Activated CD8-positive, alpha-beta memory T cell treated with anti-CD3 and anti-CD28 coated beads, Interleukin-2, amount 10 ng/mL, durations not matched to agents 7 days and 5 days (primary cell): Measurements from ENCODE around the gene NAA25. TPM values are rescaled to one million over a fixed set of nuclear protein-coding genes. Genes with fewer than 3 reads are reported as not detected.
A peak's percentile ranks its signal among the peaks of the same experiment; 100 is the strongest.

Experiments
- ATAC-seq: fragments of 150-1000 bp; cut with Tn5 transposase; one replicate; pipeline ENCODE4 v1.10.0; 2021; ENCODE audit warnings: moderate library complexity
- CTCF ChIA-PET: fragments of 350-600 bp; sonication (Branson Sonifier 250); formaldehyde crosslinking; loops from one replicate; lab custom pipeline; 2021; ENCODE audit warnings: antibody characterized with exemption; lab: Charles Lee
- DNase-seq: peaks from one replicate; pipeline ENCODE4 v3.0.0-alpha.2; 2020
- H3K27ac Mint-ChIP-seq: one replicate; pipeline ENCODE4 v1.8.0; 2021; ENCODE audit warnings: mild to moderate bottlenecking, mixed read lengths
- H3K27me3 Mint-ChIP-seq: one replicate; pipeline ENCODE4 v1.8.0; 2021; ENCODE audit warnings: mixed read lengths
- H3K36me3 Mint-ChIP-seq: one replicate; pipeline ENCODE4 v1.8.0; 2021; ENCODE audit warnings: mild to moderate bottlenecking, mixed read lengths
- H3K4me1 Mint-ChIP-seq: one replicate; pipeline ENCODE4 v1.8.0; 2021; ENCODE audit warnings: mixed read lengths
- H3K4me3 Mint-ChIP-seq: one replicate; pipeline ENCODE4 v1.8.0; 2021; ENCODE audit warnings: mild to moderate bottlenecking, moderate library complexity, mixed read lengths
- H3K9me3 Mint-ChIP-seq: one replicate; pipeline ENCODE4 v1.8.0; 2022; ENCODE audit warnings: low read depth, mixed read lengths
- total RNA-seq, 2 experiments: library from RNA; stranded (reverse); gene quantifications; one replicate each; pipeline ENCODE4 v1.2.3, GENCODE V29; 2021

The NAA25 gene
- 10 to 100 TPM; 30.2 to 32.1 TPM for total RNA-seq

- Mint-ChIP-seq H3K27me3 (no peaks in the 10 kb centered on the region), H3K36me3 (peaks cover 12% of the 10 kb centered on the region), H3K9me3 (no peaks in the 10 kb centered on the region), H3K4me1 (peaks cover 42% of the 10 kb centered on the region), H3K4me3 (peak within 1 kb of the TSS; percentile 79), H3K27ac (peak within 1 kb of the TSS; percentile 98)
- ATAC-seq (peak; percentile 91), DNase-seq (peak; percentile 93)
- CTCF ChIA-PET = interaction anchor here (1.0 to 2.7 kb wide), 8 partner anchors 10 to 279 kb away, joined by 3 to 17 read pairs (median 4); partner anchors contain the start of gene TRAFD1
Observed at GRCh38 chr12:112108202-112109079, at the start of gene NAA25. Gene NAA25, minus strand, starts transcription at chr12:112108783. Its CDS starts 10 bp downstream, at chr12:112108773.

DNA sequence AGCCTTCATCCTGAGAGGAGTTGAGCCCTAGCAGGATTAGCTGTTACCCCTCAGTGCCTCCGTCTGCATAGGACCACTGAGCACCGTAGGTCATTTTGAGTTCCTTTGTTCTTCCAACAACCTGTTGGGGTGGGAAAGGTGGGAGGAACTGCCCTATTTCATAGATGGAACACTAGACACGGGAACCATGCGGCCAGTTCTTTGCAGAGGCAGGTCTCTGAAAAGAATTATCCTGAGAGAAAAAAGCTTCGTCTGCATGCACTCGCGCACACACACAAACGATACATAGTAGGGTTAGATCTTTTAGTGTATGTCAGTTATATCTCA is 45.3 kb upstream of the NAA25 start:
- Mint-ChIP-seq H3K4me3 (no peak overlapping the region), H3K27ac (no peak overlapping the region), H3K9me3 (peaks cover 4% of the 10 kb centered on the region), H3K36me3 (peaks cover 76% of the 10 kb centered on the region), H3K27me3 (no peaks in the 10 kb centered on the region), H3K4me1 (peaks cover 14% of the 10 kb centered on the region)
- no peak for DNase-seq
- ATAC-seq = no peak
- CTCF ChIA-PET = no interaction called here

GRCh38 chr12:112153181-112153892 is 44.8 kb upstream of the NAA25 start:
- no peak for ATAC-seq
- CTCF ChIA-PET = no interaction called here
- peaks cover 76% of the 10 kb centered on the region for H3K36me3 Mint-ChIP-seq
- H3K27me3 Mint-ChIP-seq = no peaks in the 10 kb centered on the region
- no peak for DNase-seq
- H3K27ac Mint-ChIP-seq = no peak overlapping the region
- H3K9me3 Mint-ChIP-seq = peaks cover 4% of the 10 kb centered on the region
- H3K4me3 Mint-ChIP-seq = no peak overlapping the region
- peaks cover 9% of the 10 kb centered on the region for H3K4me1 Mint-ChIP-seq

- H3K9me3 Mint-ChIP-seq = no peaks in the 10 kb centered on the region
- no peak for ATAC-seq
- H3K27ac Mint-ChIP-seq = no peak overlapping the region
- H3K27me3 Mint-ChIP-seq = no peaks in the 10 kb centered on the region
- H3K4me3 Mint-ChIP-seq = no peak overlapping the region
- no peaks in the 10 kb centered on the region for H3K4me1 Mint-ChIP-seq
- H3K36me3 Mint-ChIP-seq = peaks cover 68% of the 10 kb centered on the region
- peak; percentile 27 for DNase-seq
- CTCF ChIA-PET = interaction anchor here (1.5 kb wide), 1 partner anchor 18 kb away, joined by 6 read pairs; no protein-coding TSS in a partner anchor
Observed at GRCh38 chr12:112151766-112152541, 43.4 kb upstream of the NAA25 start.

DNA sequence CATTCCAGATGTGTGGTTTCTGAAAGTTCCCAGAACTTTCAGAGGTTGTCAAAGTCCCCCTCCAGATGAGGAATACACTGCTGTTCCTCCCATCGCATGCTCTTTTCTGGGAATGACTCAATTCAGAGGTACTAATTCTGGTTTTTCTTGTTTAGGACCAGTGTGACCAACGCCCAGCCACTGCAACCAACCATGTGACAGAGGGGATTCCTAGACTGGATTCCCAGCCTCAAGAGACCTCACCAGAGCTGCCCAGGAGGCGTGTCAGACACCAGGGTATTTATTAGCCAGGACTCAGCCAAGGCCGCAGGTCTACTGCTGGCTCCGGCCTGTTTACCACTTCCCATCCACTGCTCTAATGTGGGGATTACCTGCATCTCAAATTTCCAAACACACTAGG is 41.0 kb upstream of the NAA25 start:
- DNase-seq = peak; percentile 30
- CTCF ChIA-PET = no interaction called here
- ATAC-seq = no peak
- no peak overlapping the region for H3K4me3 Mint-ChIP-seq
- peak overlapping the region; percentile 9 for H3K27ac Mint-ChIP-seq
- H3K36me3 Mint-ChIP-seq = peaks cover 65% of the 10 kb centered on the region
- no peaks in the 10 kb centered on the region for H3K9me3 Mint-ChIP-seq
- no peaks in the 10 kb centered on the region for H3K4me1 Mint-ChIP-seq
- H3K27me3 Mint-ChIP-seq = no peaks in the 10 kb centered on the region

DNA sequence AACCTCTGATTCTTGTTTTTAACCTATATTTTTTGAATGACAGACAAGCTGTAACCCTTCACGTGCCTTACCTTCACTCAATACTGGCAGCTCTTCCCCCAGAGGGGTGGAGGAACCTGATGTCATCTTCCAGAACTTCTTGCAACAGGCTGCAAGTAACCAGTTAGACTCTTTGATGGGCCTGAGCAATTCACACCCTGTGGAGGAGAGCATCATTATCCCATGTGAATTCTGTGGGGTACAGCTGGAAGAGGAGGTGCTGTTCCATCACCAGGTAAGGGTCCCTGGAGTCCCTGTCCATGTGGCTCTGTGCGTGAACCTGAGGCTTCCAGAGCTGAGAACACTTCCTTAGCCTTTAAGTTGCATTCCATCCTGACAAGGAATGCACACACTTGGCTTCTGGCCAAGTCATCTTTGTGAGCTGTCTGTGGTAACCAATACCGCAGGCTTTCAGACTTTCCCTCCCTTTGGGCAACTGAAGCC is 39.5 kb upstream of the NAA25 start:
- CTCF ChIA-PET = interaction anchor here (1.2 to 1.4 kb wide), 2 partner anchors 9 to 15 kb away, joined by 3 read pairs; no protein-coding TSS in a partner anchor
- Mint-ChIP-seq H3K4me1 (no peaks in the 10 kb centered on the region), H3K27me3 (no peaks in the 10 kb centered on the region), H3K4me3 (no peak overlapping the region), H3K36me3 (peaks cover 60% of the 10 kb centered on the region), H3K9me3 (no peaks in the 10 kb centered on the region), H3K27ac (no peak overlapping the region)
- DNase-seq (peak; percentile 29), ATAC-seq (no peak)

GRCh38 chr12:112146123-112146522 is 37.5 kb upstream of the NAA25 start:
- CTCF ChIA-PET = no interaction called here
- H3K27ac Mint-ChIP-seq = no peak overlapping the region
- peak; percentile 11 for DNase-seq
- H3K9me3 Mint-ChIP-seq = no peaks in the 10 kb centered on the region
- no peak for ATAC-seq
- no peaks in the 10 kb centered on the region for H3K27me3 Mint-ChIP-seq
- no peak overlapping the region for H3K4me3 Mint-ChIP-seq
- peaks cover 53% of the 10 kb centered on the region for H3K36me3 Mint-ChIP-seq
- no peaks in the 10 kb centered on the region for H3K4me1 Mint-ChIP-seq

GRCh38 chr12:112140728-112141127 is 32.1 kb upstream of the NAA25 start:
- CTCF ChIA-PET = no interaction called here
- H3K36me3 Mint-ChIP-seq = peaks cover 48% of the 10 kb centered on the region

DNA sequence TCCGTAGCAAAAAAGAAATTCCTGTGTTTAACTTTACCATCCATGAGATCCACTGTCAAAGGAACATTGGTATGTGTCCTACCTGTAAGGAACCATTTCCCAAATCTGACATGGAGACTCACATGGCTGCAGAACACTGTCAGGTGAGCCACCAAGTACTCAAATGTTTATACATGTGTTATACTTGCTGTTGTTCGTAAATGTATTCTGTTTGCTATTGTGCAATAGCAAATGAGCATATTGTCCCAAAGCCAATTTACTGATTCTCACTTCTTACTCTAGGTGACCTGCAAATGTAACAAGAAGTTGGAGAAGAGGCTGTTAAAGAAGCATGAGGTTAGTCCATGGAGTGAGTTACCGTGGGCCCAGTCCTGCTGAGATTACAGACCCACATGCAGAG is 26.1 kb upstream of the NAA25 start:
- no peak overlapping the region for H3K4me3 Mint-ChIP-seq
- no peak overlapping the region for H3K27ac Mint-ChIP-seq
- DNase-seq (no peak), ATAC-seq (no peak)
- no peaks in the 10 kb centered on the region for H3K27me3 Mint-ChIP-seq
- H3K4me1 Mint-ChIP-seq = peaks cover 24% of the 10 kb centered on the region
- H3K36me3 Mint-ChIP-seq = peaks cover 37% of the 10 kb centered on the region
- no peaks in the 10 kb centered on the region for H3K9me3 Mint-ChIP-seq
- CTCF ChIA-PET = no interaction called here

More at GRCh38 chr12:112140728-112141127, 32.1 kb upstream of the NAA25 start:
- H3K27me3 Mint-ChIP-seq = no peaks in the 10 kb centered on the region
- no peak for ATAC-seq
- H3K27ac Mint-ChIP-seq = no peak overlapping the region
- H3K4me3 Mint-ChIP-seq = no peak overlapping the region
- DNase-seq = peak; percentile 19
- H3K4me1 Mint-ChIP-seq = no peaks in the 10 kb centered on the region
- no peaks in the 10 kb centered on the region for H3K9me3 Mint-ChIP-seq

GRCh38 chr12:112133418-112133817 is 24.8 kb upstream of the NAA25 start:
- H3K9me3 Mint-ChIP-seq = no peaks in the 10 kb centered on the region
- no peaks in the 10 kb centered on the region for H3K27me3 Mint-ChIP-seq
- H3K36me3 Mint-ChIP-seq = peaks cover 34% of the 10 kb centered on the region
- CTCF ChIA-PET = interaction anchor here (0.8 to 1.3 kb wide), 5 partner anchors 15 to 120 kb away, joined by 3 to 5 read pairs (median 3); partner anchors contain the start of gene ERP29
- no peak for DNase-seq
- no peak overlapping the region for H3K27ac Mint-ChIP-seq
- H3K4me3 Mint-ChIP-seq = no peak overlapping the region
- ATAC-seq = no peak
- peaks cover 35% of the 10 kb centered on the region for H3K4me1 Mint-ChIP-seq

- Mint-ChIP-seq H3K9me3 (no peaks in the 10 kb centered on the region), H3K27ac (peak overlapping the region; percentile 56), H3K4me1 (peaks cover 50% of the 10 kb centered on the region), H3K4me3 (peak overlapping the region; percentile 33), H3K36me3 (peaks cover 34% of the 10 kb centered on the region), H3K27me3 (no peaks in the 10 kb centered on the region)
- no peak for ATAC-seq
- DNase-seq = no peak
- CTCF ChIA-PET = interaction anchor here (0.6 to 1.3 kb wide), 5 partner anchors 58 to 252 kb away, joined by 3 read pairs; no protein-coding TSS in a partner anchor
Observed at GRCh38 chr12:112131686-112132085, 23.1 kb upstream of the NAA25 start.

DNA sequence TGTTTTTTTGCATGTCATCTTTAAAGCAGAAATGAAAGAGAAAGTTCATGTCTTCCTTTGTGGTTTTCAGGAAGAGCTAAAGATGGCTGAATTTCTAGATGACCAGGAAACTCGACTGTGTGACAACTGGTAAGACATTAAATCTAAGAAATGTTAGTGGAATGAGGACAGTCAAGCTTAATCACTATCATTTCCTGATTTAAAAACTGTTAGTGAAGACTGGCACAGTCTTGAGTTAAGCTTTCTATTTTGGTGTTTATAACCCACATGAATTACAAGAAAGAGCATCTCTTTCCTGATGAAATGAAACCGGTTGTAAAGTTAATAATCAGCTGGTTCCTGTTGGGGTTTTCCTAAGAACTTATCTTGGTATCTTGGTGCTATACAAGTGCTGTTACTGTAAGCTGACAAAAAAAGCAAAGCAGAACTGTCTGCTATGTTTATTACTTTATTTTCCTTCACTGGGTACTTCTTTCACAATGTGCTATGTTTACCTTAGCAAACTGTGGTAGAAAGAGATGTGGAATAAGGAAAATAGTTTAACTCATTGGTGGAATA is 21.9 kb upstream of the NAA25 start:
- DNase-seq = no peak
- CTCF ChIA-PET = interaction anchor here (0.6 to 1.6 kb wide), 10 partner anchors 19 to 256 kb away, joined by 3 to 9 read pairs (median 3); partner anchors contain the start of genes ERP29, NAA25 and TMEM116

More for the DNA sequence above, 21.9 kb upstream of the NAA25 start:
- Mint-ChIP-seq H3K9me3 (no peaks in the 10 kb centered on the region), H3K27ac (peak overlapping the region; percentile 90), H3K36me3 (peaks cover 29% of the 10 kb centered on the region), H3K27me3 (no peaks in the 10 kb centered on the region), H3K4me3 (peak overlapping the region; percentile 69), H3K4me1 (peaks cover 54% of the 10 kb centered on the region)
- ATAC-seq = peak; percentile 63
